HG02588 (cell line): Measurements from ENCODE around the gene GH2.

Experiments
- ATAC-seq: cut with Tn5 transposase; IDR thresholded peaks from one replicate; pipeline ENCODE4 v1.9.1; 2021; ENCODE audit warnings: mild to moderate bottlenecking, moderate library complexity; ENCODE audit not compliant: unreplicated experiment

The GH2 gene

GRCh38 chr17:63842540-63843386, 39.0 kb downstream of the GH2 start, which contains the start of gene SMARCD2:
TSS of gene SMARCD2 (minus strand) at chr17:63842685. CDS start at chr17:63842674, 11 bp downstream.
- ATAC-seq = peak; percentile 71

GRCh38 chr17:63842173-63842539, 39.6 kb downstream of the GH2 start:
- ATAC-seq = no peak

DNA sequence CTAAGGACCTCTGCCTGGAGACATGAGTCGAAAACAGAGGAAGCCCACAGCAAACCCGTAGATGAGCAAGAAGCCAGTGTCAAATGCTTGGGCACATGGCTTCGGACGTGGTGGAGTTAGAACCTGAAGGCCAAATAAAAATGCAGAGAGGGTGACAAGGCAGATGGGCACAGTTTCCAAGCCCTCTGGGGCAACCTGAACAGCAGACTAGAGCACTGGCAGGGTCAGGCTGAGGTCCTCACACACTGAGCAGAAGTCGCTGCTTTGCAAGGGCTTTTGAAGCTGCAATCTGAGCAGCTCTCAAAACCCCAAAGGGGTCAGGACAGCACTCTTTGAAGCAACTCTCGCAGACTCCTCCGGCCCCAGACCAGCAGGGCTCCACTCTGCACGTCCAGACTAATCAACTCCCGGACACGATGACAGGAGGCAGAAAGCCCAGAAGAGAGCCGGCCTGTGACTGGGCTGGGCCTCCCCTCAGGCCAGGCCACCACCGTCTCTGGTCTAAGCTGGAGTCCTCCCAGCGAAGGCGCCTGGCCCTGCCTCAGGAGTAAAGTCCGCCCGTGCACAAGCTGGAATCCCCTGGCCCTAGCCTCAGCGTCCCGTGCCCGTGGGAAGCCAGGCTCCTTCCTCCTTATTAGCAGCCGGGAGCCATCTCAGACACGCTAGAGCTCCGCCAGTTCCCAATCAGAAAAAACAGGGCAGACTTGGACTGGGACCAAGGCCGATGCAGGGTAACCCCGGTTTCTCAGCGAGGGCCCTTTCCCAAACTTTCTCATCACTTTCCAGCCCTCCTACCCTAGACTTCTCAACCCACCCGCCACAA, 40.2 kb downstream of the GH2 start:
- no peak for ATAC-seq

DNA sequence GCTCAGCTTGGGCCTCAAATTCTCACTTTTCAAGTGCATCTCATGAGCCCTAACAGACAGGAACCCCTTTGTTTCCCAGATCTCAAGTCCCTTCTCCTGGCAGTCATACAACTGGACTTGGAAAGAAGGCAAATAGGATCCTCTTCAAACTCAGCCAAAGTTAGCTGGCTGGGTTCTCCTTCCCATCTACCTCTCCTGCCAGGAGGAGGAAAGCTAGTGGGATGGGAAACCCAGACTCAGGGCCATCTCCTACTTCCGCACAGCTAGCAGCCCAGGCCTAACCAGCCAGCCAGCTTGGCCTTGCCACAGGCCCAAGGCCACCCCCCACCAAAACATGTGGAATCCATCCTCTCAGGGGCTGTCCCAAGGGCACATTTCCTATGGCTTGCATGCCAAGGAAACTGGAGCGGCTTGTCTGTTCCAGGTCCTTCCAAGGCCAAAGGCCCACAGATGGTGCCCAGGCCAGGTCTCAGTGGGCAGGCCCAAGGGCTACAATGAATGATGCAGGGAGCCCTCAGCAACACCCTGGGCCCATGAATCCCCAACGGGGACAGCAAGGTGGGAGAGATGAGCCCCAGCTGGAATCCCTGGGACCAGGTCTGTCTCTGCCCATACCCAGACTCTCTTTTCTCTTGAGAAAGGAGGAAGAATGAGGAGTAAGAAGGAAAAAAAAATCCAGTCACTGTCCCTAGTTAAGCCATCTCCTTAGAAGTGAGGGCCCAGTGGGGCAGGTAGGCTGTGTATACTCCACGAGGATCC, 41.0 kb downstream of the GH2 start:
- ATAC-seq = no peak

GRCh38 chr17:63838631-63839171, 43.0 kb downstream of the GH2 start:
- ATAC-seq = no peak

DNA sequence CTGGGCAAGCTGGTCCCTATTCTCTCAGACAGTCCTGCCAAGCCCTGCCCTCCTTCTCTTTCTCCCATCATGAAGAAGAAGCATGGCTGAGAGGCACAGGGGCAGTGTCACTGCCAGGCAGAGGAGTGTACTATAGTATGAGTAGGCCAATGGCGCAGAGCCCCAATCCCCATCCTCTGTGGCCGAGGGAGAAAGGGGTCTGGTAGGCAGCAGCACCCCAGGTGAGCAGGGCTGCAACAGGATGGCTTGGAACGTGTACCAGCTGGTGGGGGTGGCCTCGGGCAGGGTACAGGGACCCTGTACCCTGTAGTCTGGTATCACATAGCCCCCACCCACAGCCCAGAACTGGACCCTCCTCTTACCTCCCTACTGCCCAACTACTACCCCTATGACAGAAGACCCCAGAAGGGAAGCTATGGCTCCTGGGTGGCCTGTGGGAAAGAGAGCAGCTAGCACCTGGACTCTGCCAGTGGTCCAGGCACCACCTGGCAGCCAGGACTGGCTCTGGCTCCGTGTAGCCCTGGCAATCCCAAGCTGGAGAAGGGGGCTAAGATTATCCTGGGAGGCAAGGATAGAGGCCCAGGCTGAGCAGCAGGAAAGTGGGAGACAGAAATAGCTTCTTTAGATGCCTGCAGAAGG, 43.7 kb downstream of the GH2 start:
- ATAC-seq = no peak

GRCh38 chr17:63837480-63837879, 44.3 kb downstream of the GH2 start:
- ATAC-seq = no peak

DNA sequence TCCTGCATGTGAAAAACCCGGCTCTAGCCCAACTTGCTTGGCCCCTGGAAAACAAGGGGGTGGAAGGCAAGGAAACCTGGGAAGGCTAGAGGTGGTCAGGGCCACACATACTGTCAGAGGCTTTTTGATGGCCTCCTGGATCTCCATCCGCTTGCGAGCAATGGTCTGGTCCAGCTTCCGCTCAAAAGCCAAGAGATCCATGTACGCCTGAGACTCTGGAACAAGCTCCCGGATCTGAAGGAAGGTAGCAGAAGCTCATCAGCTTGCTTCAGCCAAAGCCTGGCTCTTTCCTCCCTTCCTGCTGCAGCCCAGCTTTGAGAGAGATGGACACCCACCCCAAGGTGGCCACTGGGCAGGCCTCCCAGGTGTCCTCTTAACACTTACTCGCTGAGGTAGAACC, 44.9 kb downstream of the GH2 start:
- ATAC-seq = no peak

- no peak for ATAC-seq
These were observed 46.5 kb downstream of the GH2 start for GRCh38 chr17:63835167-63835720.

DNA sequence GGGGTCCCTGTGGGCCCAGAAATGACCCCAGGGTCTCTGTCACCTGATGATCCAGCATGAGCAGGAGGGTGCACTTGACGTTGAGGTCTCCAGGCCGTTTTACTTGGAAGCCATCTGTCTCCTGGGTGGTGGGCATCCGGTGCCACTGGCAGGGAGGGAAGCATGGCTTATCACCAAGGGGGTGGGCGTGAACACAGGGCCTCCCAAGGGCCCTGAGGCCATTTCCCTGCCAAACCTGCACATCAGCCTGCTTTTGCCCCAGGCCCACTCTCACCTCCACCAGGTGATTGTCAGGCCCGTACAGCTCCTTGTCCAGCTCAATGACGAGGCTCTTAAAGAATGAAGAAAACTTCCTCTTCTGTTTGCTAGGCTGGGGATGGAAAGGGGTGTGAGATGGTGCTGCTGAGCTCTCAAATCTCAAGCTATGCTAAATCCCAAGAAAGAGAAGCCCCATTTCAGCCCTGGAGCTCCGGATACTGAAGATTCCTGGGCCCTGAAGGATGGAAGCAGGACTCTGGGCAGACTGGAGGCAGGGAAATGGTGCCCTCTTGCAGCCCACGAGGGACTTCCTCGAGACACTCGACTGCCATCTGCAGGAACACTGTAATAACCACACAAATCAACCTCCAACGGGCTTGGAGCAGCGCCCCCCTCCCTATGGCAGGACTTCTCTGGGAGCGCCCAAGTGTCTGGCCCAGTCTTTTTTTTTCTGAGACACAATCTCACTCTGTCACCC, 47.1 kb downstream of the GH2 start:
- ATAC-seq = no peak

GRCh38 chr17:63833741-63834373, 47.9 kb downstream of the GH2 start:
- no peak for ATAC-seq

DNA sequence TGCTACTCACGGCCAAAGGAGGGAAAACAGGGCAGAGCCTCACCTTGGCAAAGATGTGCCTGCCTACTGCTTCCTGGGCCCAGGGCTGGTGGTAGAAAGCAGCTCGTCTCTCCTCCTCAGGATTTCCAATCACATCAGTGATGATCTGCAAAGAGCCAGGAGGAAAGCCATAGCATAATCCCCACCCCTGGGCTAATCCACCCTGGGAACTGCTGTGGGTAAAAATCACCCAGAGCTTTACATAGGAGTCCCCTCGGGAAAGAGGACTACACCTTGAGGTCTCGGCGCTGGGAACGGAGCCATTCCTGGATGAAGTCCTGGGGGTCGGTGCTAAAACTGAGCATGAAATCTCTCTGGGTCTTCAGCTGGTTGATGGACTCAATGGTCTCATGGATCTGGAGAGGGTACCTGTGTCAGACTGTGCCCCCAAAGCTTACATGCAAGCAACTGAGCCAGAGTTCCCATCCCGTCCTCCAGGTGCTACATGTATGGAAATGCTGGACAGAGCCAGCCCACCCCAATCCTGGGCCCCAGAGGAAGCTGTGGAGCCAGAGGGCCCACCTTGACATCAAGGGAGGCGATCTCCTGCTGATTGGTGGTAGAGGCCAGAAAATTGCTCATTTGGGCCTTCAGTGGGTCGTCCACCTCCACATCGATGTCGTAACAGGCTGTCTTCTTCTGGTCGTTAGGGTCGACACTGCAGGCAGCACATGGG, 48.6 kb downstream of the GH2 start:
- ATAC-seq = no peak

- no peak for ATAC-seq
These were observed 49.3 kb downstream of the GH2 start for GRCh38 chr17:63832455-63832854.

DNA sequence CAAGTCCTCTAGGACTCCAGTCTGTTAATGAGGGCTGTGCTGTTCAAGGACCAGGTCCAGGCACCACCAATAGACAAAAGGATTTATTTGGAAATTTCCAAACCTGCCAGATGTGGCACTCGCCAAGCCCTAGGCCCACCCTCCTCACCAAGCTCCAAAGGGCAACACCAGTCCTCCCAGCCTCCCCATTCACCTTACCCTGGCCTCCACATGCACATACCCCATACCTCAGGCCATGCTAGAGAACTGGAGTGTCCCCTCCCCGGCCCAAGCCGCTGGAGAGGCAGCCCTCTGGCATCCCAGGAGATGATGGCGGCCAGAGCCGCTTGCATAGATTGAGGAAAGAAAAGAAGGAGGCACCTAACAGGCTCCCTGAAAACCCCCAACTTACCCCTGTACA, 49.7 kb downstream of the GH2 start:
- ATAC-seq = no peak

DNA sequence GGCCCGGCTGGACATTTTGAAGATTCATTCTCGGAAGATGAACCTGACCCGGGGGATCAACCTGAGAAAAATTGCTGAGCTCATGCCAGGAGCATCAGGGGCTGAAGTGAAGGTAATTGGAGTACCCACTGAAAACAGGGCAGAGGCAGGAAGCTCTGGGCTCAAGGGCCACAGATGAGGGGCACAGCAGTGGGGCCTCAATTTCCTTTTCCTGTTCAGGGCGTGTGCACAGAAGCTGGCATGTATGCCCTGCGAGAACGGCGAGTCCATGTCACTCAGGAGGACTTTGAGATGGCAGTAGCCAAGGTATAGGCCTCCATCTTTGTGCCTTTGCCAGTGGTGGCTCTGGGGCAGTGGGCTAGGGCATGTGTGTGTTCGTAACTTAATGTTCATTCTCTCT, 50.2 kb downstream of the GH2 start:
- ATAC-seq = no peak

DNA sequence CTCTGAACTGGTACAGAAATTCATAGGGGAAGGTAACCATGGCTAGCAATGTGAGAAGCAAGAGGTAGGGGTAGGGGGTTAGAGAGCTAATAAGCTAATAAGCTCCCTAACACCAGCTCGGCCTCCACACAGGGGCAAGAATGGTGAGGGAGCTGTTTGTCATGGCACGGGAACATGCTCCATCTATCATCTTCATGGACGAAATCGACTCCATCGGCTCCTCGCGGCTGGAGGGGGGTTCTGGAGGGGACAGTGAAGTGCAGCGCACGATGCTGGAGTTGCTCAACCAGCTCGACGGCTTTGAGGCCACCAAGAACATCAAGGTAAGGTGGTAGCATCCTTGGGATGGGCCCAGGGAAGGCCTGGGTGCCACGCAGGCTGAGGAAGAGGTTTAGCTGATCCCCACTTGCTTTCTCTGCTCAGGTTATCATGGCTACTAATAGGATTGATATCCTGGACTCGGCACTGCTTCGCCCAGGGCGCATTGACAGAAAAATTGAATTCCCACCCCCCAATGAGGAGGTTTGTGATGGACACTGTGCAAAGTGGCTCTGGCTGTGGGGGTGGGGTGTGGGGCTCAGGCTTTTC, 50.7 kb downstream of the GH2 start:
- no peak for ATAC-seq

DNA sequence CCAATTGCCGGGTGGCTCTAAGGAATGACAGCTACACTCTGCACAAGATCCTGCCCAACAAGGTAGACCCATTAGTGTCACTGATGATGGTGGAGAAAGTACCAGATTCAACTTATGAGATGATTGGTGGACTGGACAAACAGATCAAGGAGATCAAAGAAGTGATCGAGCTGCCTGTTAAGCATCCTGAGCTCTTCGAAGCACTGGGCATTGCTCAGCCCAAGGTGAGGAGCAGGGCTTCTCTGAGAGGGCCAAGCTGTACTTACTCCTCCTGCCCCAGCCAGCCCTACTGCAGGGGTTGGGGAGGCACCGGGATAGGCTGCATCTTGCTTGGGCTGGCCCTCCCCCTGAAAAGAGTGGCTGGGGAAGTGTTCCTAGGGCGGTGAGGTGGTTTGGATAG, 51.5 kb downstream of the GH2 start:
- ATAC-seq = no peak
